Activated CD4-positive, alpha-beta T cell treated with anti-CD3 and anti-CD28 coated beads for 36 hours (primary cell): ENCODE data around the gene DIAPH1. TPM values are rescaled to one million over a fixed set of nuclear protein-coding genes. Genes with fewer than 3 reads are reported as not detected.

ENCODE experiments used
- ATAC-seq: fragments of 200-7000 bp; cut with Tn5 transposase; one replicate; pipeline ENCODE4 v1.10.0; 2021; ENCODE audit warnings: mild to moderate bottlenecking, moderate library complexity
- CTCF ChIA-PET: fragments of 350-600 bp; sonication (Branson Sonifier 250); formaldehyde crosslinking; loops from one replicate; lab custom pipeline; 2021; ENCODE audit warnings: antibody characterized with exemption; lab: Charles Lee
- POLR2A ChIA-PET: fragments of 350-600 bp; sonication (Branson Sonifier 250); formaldehyde crosslinking; loops from one replicate; lab custom pipeline; 2021; ENCODE audit warnings: antibody characterized with exemption, inconsistent platforms; lab: Charles Lee
- DNase-seq: peaks from one replicate; pipeline ENCODE4 v3.0.0-alpha.2; 2020
- H3K27ac Mint-ChIP-seq: one replicate; pipeline ENCODE4 v1.8.0; 2021; ENCODE audit warnings: mixed read lengths
- H3K27me3 Mint-ChIP-seq: one replicate; pipeline ENCODE4 v1.8.0; 2021; ENCODE audit warnings: mixed read lengths
- H3K36me3 Mint-ChIP-seq: one replicate; pipeline ENCODE4 v1.8.0; 2021; ENCODE audit warnings: low read depth, mixed read lengths
- H3K4me1 Mint-ChIP-seq: one replicate; pipeline ENCODE4 v1.8.0; 2021; ENCODE audit warnings: mixed read lengths
- H3K4me3 Mint-ChIP-seq: one replicate; pipeline ENCODE4 v1.8.0; 2021; ENCODE audit warnings: mild to moderate bottlenecking, moderate library complexity, mixed read lengths
- H3K9me3 Mint-ChIP-seq: one replicate; pipeline ENCODE4 v1.8.0; 2021; ENCODE audit warnings: low read depth, mixed read lengths
- intact Hi-C, 2 experiments: fragments of 100-400 bp; cut with DNase I in 1 of 2; cut with micrococcal nuclease in 1 of 2; formaldehyde crosslinking; loops; one replicate each; pipeline versions ENCODE4 v1.14.2 to v1.15.1; 2022 to 2024; cut with DNase I, micrococcal nuclease
- total RNA-seq, 2 experiments: library from RNA; stranded (reverse); gene quantifications; one replicate each; pipeline ENCODE4 v1.2.3, GENCODE V29; 2021

Gene DIAPH1
- total RNA-seq, 2 experiments from 2014 or later: 185 to 212 TPM

DNA sequence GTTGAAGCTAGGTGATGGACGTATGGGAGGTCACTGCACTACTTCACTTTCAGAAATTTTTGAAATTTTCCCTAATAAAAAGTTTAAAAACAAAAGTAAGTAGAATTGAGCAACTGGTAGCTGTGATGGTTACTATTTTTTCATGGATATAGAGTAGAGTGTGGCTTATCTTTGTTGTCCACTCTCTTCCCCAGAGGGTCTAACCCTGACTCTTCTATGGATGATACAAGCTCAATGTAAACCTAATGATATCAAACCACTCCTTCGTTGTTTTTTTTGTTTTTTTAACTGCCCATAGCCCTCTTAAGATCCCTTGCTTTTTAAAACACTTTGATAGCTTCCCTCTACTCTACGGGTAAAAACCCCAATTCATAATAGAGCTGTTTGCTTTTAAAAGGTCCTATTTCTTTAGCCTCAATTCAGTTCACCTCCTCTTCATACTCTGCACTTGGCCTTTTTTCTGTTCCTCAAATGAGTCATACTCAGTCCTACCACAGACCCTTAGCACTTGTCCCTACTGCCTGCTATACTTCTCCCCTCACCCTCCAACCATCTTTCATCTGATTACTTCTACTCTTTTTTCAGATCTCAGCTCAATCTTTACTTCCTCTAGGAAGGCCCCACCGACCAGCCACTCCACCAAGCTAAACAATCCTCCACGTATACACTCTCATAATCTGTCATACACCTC is 15.2 kb upstream of the DIAPH1 start:
- no peak overlapping the region for H3K27ac Mint-ChIP-seq
- CTCF ChIA-PET: interaction anchor here (0.6 to 10.7 kb wide), 9 partner anchors 8 to 226 kb away, joined by 3 to 161 read pairs (median 4); partner anchors contain the start of genes DIAPH1 and PCDHGB6
- POLR2A ChIA-PET: interaction anchor here (0.7 to 0.8 kb wide), 2 partner anchors 32 to 181 kb away, joined by 3 read pairs; no protein-coding TSS in a partner anchor
- H3K9me3 Mint-ChIP-seq: no peaks in the 10 kb centered on the region
- intact Hi-C loops: no loop called here
- H3K4me3 Mint-ChIP-seq: no peak overlapping the region
- no peak for ATAC-seq
- no peaks in the 10 kb centered on the region for H3K27me3 Mint-ChIP-seq
- DNase-seq: no peak
- H3K4me1 Mint-ChIP-seq: peaks cover 36% of the 10 kb centered on the region
- H3K36me3 Mint-ChIP-seq: peaks cover 44% of the 10 kb centered on the region

- Mint-ChIP-seq H3K36me3 (peaks cover 42% of the 10 kb centered on the region), H3K27ac (no peak overlapping the region), H3K4me3 (no peak overlapping the region), H3K4me1 (peaks cover 28% of the 10 kb centered on the region), H3K27me3 (no peaks in the 10 kb centered on the region), H3K9me3 (no peaks in the 10 kb centered on the region)
- POLR2A ChIA-PET: no interaction called here
- CTCF ChIA-PET: interaction anchor here (0.6 to 10.7 kb wide), 11 partner anchors 9 to 68 kb away, joined by 3 to 161 read pairs (median 7); partner anchors contain the start of gene DIAPH1
- intact Hi-C loops: no loop called here
- ATAC-seq (no peak), DNase-seq (no peak)
These were observed 13.8 kb upstream of the DIAPH1 start for GRCh38 chr5:141632650-141633049.

- Mint-ChIP-seq H3K4me3 (no peak overlapping the region), H3K4me1 (peaks cover 24% of the 10 kb centered on the region), H3K27me3 (no peaks in the 10 kb centered on the region), H3K27ac (no peak overlapping the region), H3K9me3 (no peaks in the 10 kb centered on the region), H3K36me3 (peaks cover 50% of the 10 kb centered on the region)
- intact Hi-C loops: no loop called here
- ATAC-seq (no peak), DNase-seq (no peak)
- ChIA-PET CTCF (interaction anchor here (1.1 to 10.7 kb wide), 7 partner anchors 10 to 330 kb away, joined by 3 to 161 read pairs (median 7); partner anchors contain the start of gene DIAPH1), POLR2A (no interaction called here)
These were observed 11.9 kb upstream of the DIAPH1 start for GRCh38 chr5:141630570-141631140.

DNA sequence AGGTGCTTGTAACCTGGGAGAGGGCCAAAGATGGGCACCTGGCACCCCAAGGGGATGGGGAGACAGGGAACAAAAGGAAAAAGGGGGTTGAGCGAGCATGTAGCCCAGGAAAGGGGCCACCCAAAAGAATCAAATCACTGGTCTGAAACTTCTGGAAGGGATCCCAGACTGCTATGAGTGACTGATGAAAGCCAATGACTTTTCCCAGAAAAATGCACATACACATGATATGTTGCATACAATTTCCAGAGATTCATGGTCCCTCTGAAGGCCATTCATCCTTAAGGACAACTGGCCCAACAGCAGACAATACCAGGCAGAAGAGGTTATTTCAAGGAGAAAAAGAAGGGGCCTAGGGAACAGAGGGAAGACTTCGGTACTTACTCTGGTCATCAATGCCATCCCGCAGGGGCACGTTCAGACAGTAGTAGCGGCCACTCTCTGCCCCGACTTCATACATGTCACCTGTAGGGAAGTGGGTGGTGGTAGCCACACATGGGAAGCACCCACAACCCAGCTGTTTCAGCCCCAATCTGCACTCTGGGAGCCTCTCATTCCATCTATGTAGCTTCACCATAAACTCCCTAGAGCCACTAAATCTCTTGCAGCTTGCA is 9.5 kb upstream of the DIAPH1 start:
- ChIA-PET CTCF (interaction anchor here (1.5 to 10.7 kb wide), 2 partner anchors 12 to 36 kb away, joined by 4 to 161 read pairs; partner anchors contain the start of gene DIAPH1), POLR2A (interaction anchor here (0.7 kb wide), 1 partner anchor 21 kb away, joined by 4 read pairs; no protein-coding TSS in a partner anchor)
- Mint-ChIP-seq H3K27me3 (no peaks in the 10 kb centered on the region), H3K4me3 (no peak overlapping the region), H3K4me1 (peaks cover 11% of the 10 kb centered on the region), H3K9me3 (no peaks in the 10 kb centered on the region), H3K27ac (no peak overlapping the region), H3K36me3 (peaks cover 51% of the 10 kb centered on the region)
- DNase-seq (no peak), ATAC-seq (no peak)
- intact Hi-C loops: no loop called here

DNA sequence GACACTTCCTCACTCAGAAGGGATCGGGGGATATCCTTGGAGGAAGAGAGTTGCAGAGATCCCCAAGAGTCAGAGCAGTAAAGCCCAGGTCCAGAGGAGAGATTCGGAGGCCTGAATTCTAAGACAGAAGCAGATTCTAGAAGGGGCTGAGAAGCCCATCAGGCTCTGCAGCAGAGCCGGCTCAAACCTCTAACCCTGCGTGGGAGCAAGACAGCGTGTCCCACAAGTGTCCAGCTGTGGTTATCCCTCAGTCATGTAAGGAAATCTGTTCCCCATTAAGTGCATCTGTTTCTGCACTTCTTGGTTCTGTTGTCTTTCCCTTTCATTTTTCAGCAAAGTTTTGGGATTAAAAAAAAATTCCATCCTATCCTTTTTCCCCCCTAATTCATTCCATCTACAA is 4.8 kb upstream of the DIAPH1 start:
- Mint-ChIP-seq H3K27me3 (no peaks in the 10 kb centered on the region), H3K4me3 (no peak overlapping the region), H3K4me1 (peaks cover 35% of the 10 kb centered on the region), H3K36me3 (peaks cover 52% of the 10 kb centered on the region), H3K27ac (peak overlapping the region; percentile 67), H3K9me3 (no peaks in the 10 kb centered on the region)
- DNase-seq (no peak), ATAC-seq (no peak)
- intact Hi-C loops: no loop called here
- ChIA-PET CTCF (interaction anchor here (1.2 to 11.2 kb wide), 5 partner anchors 9 to 56 kb away, joined by 3 to 261 read pairs (median 11); partner anchors contain the start of genes HDAC3 and RELL2), POLR2A (interaction anchor here (0.7 kb wide), 1 partner anchor 603 kb away, joined by 5 read pairs; no protein-coding TSS in a partner anchor)

DNA sequence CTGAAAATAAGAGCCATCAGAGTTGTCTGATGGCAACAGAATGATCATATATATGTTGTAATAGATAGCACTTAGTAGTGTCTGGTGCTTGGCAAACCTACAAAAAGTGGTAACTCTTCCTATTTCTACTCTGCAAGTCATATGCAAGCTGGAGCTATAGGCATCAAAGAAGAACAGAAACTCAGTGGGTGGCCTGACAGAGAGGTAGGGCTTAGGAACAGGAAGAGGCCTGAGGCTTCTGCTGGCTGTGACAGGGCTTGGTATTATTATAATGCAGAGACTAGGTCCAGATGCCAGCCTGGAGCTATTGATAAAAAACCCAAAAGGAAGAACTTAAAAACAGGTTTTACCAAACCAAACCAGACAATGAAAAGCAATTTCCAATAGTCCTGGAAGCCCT is 4.4 kb upstream of the DIAPH1 start:
- ATAC-seq (peak; percentile 64), DNase-seq (peak; percentile 60)
- no peaks in the 10 kb centered on the region for H3K27me3 Mint-ChIP-seq
- H3K27ac Mint-ChIP-seq: peak overlapping the region; percentile 67
- POLR2A ChIA-PET: interaction anchor here (1.0 kb wide), 1 partner anchor 17 kb away, joined by 3 read pairs; no protein-coding TSS in a partner anchor
- no peaks in the 10 kb centered on the region for H3K9me3 Mint-ChIP-seq
- peaks cover 35% of the 10 kb centered on the region for H3K4me1 Mint-ChIP-seq
- intact Hi-C loops: no loop called here
- no peak overlapping the region for H3K4me3 Mint-ChIP-seq
- peaks cover 54% of the 10 kb centered on the region for H3K36me3 Mint-ChIP-seq
- CTCF ChIA-PET: interaction anchor here (1.2 to 11.2 kb wide), 5 partner anchors 9 to 56 kb away, joined by 3 to 261 read pairs (median 11); partner anchors contain the start of genes HDAC3 and RELL2

- Mint-ChIP-seq H3K4me1 (peaks cover 62% of the 10 kb centered on the region), H3K36me3 (peaks cover 44% of the 10 kb centered on the region), H3K4me3 (peak overlapping the region; percentile 98), H3K9me3 (no peaks in the 10 kb centered on the region), H3K27ac (peak overlapping the region; percentile 98), H3K27me3 (no peaks in the 10 kb centered on the region)
- POLR2A ChIA-PET: interaction anchor here (0.8 to 2.1 kb wide), 7 partner anchors 16 to 26 kb away, joined by 3 to 48 read pairs (median 6); partner anchors contain the start of genes HDAC3 and RELL2
- CTCF ChIA-PET: interaction anchor here (0.5 to 11.2 kb wide), 27 partner anchors 8 to 397 kb away, joined by 3 to 261 read pairs (median 8); partner anchors contain the start of genes DELE1, HDAC3, PCDHGB6 and RELL2
- DNase-seq (peak; percentile 78), ATAC-seq (peak; percentile 28)
- intact Hi-C loops: loop anchor here (1.0 to 10.0 kb wide), 7 partner anchors 13 to 1063 kb away; partner anchors contain the start of genes SRA1 (in 2 of the 2), DELE1 (in 1 of the 2), NDFIP1 (in 1 of the 2) and TAF7 (in 1 of the 2)
These were observed 583 bp downstream of the DIAPH1 start for GRCh38 chr5:141618030-141618803.

DNA sequence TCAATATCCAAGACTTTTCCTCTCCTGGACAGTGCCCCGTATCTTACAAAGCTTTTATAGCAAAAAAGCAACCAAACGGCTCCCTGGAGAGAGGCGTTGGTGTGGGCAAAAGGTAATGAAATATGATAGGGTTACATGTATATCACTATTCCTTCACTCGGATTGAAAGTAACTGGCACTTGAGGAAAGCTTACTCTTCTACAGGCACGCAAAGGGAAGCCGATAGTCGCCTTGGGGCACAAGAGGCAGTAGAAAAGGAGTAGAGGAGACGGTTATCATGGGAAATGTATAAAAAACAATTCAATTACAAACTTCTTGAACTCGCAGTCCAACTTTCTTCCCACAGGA is 1.1 kb downstream of the DIAPH1 start:
- no peaks in the 10 kb centered on the region for H3K9me3 Mint-ChIP-seq
- POLR2A ChIA-PET: interaction anchor here (0.8 to 3.1 kb wide), 4 partner anchors 12 to 25 kb away, joined by 3 to 10 read pairs (median 7); partner anchors contain the start of genes HDAC3 and RELL2
- DNase-seq (no peak), ATAC-seq (no peak)
- peak overlapping the region; percentile 98 for H3K4me3 Mint-ChIP-seq
- H3K27ac Mint-ChIP-seq: peak overlapping the region; percentile 98
- peaks cover 48% of the 10 kb centered on the region for H3K36me3 Mint-ChIP-seq
- peaks cover 62% of the 10 kb centered on the region for H3K4me1 Mint-ChIP-seq
- CTCF ChIA-PET: interaction anchor here (0.7 to 11.2 kb wide), 13 partner anchors 8 to 397 kb away, joined by 3 to 261 read pairs (median 8); partner anchors contain the start of genes HDAC3, RELL2 and RNF14
- intact Hi-C loops: loop anchor here (1.0 to 10.0 kb wide), 7 partner anchors 12 to 1063 kb away; partner anchors contain the start of genes SRA1 (in 2 of the 2), DELE1 (in 1 of the 2), NDFIP1 (in 1 of the 2) and TAF7 (in 1 of the 2)
- H3K27me3 Mint-ChIP-seq: no peaks in the 10 kb centered on the region

DNA sequence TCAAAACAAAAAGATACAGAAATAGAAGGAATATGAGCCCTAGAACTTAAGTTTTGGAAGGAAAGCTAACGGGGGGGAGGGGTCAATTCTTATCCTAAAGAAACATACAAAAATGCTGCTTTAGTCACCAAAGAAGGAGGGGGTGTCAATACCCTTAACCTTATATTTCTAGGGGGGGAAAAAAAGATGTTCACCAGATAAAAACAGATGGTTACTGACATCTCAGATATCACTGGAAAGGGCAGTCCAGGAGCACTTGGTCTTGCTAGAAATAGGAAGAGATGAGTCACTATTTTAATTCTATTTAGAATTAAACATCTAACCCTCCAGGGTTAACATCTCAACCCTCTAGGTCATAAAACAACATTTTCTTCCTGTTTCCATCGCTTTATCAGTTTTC is 1.7 kb downstream of the DIAPH1 start:
- H3K4me3 Mint-ChIP-seq: peak overlapping the region; percentile 98
- H3K27me3 Mint-ChIP-seq: no peaks in the 10 kb centered on the region
- ATAC-seq (no peak), DNase-seq (no peak)
- intact Hi-C loops: loop anchor here (5.0 to 10.0 kb wide), 4 partner anchors 305 to 1062 kb away; partner anchors contain the start of genes SRA1 (in 2 of the 2), DELE1 (in 1 of the 2) and NDFIP1 (in 1 of the 2)
- H3K9me3 Mint-ChIP-seq: no peaks in the 10 kb centered on the region
- H3K4me1 Mint-ChIP-seq: peaks cover 64% of the 10 kb centered on the region
- CTCF ChIA-PET: interaction anchor here (0.7 to 11.2 kb wide), 14 partner anchors 9 to 1082 kb away, joined by 3 to 261 read pairs (median 8); partner anchors contain the start of genes HDAC3, RELL2 and RNF14
- peak overlapping the region; percentile 98 for H3K27ac Mint-ChIP-seq
- H3K36me3 Mint-ChIP-seq: peaks cover 45% of the 10 kb centered on the region
- POLR2A ChIA-PET: interaction anchor here (0.8 to 3.1 kb wide), 5 partner anchors 11 to 24 kb away, joined by 3 to 10 read pairs (median 6); partner anchors contain the start of genes HDAC3 and RELL2
